GM19455 (cell line): ENCODE results near the gene GSC2.

Experiments used
- ATAC-seq: cut with Tn5 transposase; IDR thresholded peaks from one replicate; pipeline ENCODE4 v1.9.1; 2021; ENCODE audit not compliant: unreplicated experiment

Gene GSC2

DNA sequence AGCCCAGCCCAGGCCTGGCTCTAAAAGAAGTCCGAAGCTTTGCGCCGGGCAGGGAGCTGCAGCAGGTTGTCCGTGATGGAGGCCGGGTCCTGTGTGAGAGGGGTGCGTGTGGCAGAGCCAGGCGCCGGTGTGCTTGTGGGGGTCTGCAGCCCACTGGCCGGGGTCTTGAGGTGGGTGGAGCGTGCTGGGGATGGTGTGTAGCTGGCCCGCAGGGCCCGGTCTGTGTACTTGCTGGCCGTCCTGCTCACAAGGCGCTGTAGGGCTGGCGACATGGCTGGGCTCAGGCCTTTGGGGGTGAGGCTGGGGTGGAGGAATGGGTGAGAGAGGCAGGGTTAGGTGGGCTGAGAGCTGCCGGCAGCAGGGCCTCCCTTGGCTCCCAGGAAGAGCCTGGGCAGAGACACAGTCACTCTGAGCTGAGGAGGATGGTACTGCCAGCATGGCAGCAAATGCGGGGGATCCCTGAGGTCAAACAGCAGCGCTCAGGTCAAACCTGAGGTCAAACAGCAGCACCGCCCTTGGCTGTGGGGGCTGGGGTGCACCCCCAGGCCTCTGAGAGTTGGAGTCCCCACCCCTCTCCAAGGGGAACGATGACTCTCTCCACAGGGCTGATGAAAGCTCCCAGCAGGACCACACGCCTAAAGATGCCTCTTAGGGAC, 15.8 kb downstream of the GSC2 start:
- ATAC-seq = no peak

- no peak for ATAC-seq
Measured at GRCh38 chr22:19133561-19133960, 16.5 kb downstream of the GSC2 start.

DNA sequence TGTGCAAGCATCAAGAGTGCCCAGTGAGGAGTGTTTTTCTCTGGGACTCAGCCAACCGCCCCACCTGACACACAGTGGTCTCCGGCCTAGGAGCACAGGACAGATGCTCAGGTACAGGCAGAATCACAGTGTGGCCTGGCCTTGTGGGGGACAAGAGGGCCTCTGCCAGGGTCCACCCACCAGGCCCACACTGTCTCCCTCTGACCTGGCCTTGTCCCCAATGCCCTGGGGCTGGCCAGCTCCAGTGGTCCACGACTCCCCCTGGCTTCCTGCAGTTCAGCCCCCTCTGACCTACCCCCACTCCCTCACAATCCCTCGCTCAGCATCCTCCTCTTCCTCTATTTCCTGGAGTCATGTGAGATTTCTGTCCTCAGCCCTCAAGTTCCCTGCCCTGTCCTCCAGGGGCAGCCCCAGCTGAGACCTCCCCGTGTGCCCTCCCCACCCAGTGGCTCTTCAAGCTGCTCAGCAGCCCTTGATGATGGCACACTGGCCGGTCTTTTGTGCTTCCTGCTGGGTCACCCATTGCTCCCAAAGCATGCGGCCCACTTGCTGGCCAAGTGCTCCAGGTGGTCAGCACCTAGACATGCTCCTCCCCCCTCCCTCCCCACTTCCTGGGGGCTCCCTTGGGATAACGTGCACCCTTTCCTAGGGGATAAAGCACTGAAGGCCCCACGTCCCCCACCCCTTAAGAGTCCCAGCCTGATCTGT, 17.2 kb downstream of the GSC2 start:
- no peak for ATAC-seq

DNA sequence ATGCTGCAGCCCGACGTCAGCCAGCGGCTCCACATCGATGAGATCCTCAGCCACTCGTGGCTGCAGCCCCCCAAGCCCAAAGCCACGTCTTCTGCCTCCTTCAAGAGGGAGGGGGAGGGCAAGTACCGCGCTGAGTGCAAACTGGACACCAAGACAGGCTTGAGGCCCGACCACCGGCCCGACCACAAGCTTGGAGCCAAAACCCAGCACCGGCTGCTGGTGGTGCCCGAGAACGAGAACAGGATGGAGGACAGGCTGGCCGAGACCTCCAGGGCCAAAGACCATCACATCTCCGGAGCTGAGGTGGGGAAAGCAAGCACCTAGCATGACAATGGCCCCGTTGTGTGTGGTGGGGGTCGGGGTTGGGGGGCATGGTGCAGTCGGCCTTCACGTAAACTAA, 17.9 kb downstream of the GSC2 start:
- ATAC-seq = no peak

DNA sequence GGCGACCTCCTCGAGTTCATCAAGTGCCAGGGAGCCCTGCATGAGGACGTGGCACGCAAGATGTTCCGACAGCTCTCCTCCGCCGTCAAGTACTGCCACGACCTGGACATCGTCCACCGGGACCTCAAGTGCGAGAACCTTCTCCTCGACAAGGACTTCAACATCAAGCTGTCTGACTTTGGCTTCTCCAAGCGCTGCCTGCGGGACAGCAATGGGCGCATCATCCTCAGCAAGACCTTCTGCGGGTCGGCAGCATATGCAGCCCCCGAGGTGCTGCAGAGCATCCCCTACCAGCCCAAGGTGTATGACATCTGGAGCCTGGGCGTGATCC, 18.4 kb downstream of the GSC2 start:
- ATAC-seq = no peak

DNA sequence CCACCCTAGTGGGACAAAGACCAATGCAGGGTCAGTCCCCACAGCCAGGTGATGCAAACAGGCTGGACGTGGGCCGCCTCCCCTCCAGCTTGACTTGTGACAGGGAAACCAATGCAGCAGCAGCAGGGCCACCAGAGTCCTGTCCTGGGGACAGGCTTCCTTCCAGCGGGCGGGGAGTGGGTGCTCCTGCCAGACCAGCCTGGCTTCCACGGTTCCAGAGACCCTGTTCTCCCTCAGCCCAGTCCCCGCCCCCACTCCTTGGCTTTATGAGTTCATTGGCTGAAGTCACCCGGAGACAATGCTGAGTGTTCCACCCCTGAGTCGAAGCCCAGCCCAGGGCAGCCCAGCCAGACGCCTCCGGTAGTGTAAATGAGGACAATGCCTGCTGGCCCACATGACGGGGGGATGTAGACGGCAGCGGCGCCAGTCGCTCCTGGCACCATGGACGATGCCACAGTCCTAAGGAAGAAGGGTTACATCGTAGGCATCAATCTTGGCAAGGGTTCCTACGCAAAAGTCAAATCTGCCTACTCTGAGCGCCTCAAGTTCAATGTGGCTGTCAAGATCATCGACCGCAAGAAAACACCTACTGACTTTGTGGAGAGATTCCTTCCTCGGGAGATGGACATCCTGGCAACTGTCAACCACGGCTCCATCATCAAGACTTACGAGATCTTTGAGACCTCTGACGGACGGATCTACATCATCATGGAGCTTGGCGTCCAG, 19.0 kb downstream of the GSC2 start, which contains the start of gene TSSK2:
Gene TSSK2 (plus strand): TSS at position 350 of the 726 bp plus-strand sequence. CDS start 92 bp downstream, at position 442.
- no peak for ATAC-seq

GRCh38 chr22:19129871-19130270, 20.2 kb downstream of the GSC2 start:
- no peak for ATAC-seq

- no peak for ATAC-seq
Measured at GRCh38 chr22:19128946-19129727, 21.0 kb downstream of the GSC2 start.

- no peak for ATAC-seq
Measured at GRCh38 chr22:19128009-19128401, 22.1 kb downstream of the GSC2 start.

DNA sequence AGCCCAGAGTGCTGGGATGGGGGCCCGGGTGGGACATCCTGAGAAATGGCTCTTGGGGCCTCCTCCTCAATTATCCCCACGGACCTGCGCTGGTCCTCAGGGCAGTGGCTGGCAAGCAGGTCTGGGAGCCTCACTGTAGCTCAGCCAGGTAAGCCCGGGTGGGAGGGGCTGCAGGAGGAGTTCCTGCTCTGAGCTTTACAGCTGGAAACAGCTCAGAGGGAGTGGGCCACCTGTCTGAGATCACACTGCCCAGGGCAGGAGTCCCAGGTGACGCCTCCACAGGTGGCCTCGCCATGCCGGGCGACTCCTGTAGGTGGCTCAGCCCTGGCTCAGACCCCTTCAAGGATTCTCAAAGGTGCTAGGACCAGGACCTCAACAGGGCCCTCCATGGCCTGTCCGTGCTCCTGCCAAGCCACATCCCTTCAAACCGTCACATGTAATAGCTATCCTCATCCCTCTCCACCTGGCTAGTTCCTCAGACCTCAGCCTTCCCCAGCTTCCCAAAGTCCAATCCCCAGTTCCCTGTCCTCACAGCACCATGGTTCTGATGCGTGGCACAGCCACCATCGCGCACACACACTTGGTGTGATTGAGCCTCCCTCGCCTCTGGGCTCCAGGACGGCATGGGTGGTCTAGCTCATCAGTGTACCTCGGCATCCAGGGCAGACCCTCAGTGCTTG, 22.6 kb downstream of the GSC2 start:
- ATAC-seq = no peak

- ATAC-seq = no peak
Measured at GRCh38 chr22:19126309-19127273, 23.5 kb downstream of the GSC2 start.

DNA sequence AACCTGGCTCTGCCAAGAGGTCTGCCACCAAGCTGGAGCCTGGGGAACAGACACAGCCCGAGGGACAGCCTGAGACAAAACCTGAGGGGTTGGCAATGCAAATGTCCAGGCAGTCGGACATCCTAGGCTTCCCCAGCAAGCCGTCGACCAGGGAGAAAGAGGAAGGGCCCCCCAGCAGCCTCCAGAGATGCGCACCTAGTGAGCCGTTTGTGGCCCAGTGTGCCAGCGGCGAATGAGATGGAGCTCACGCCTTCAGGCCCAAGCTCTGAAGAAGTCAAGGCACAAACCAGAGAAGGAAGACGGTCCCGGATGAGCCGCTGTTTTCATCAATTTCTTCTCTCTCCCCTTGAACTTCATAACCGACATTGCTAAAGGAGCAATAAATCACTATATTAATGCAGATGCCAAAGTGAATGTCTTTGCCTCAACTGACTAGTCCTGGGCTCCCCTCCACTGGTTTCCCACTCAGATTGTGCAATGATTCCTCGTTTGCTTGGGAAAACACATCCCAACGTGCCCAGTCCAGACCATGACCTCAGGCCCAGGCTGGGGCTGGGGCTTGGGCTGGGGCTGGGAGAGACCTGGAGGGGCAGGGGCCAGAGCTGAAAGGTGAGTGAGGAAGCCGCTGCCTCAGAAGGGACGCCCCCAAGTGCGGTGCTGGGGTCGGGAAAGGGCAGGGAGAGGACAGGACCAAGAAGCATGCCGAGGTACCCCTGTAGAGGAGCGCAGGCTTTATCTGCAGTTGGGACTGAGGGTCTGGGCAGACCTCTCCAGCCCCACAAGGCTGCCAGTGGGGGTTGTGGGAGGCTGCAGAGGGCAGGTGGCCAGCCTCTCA, 24.4 kb downstream of the GSC2 start:
- no peak for ATAC-seq

DNA sequence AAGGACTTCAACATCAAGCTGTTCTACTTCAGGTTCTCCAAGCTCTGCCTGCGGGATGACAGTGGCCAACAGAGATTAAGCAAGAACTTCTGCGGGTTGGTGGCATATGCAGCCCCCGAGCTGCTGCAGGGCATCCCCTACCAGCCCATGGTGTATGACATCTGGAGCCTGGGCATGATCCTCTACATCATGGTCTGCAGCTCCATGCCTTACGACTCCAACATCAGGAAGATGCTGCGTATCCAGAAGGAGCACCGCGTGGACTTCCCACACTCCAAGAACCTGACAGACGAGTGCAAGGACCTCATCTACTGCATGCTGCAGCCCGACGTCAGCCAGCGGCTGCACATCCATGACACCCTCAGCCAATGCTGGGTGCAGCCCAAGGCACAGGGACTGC, 25.1 kb downstream of the GSC2 start:
- no peak for ATAC-seq

- ATAC-seq = no peak
Measured at GRCh38 chr22:19124377-19124776, 25.7 kb downstream of the GSC2 start.

GRCh38 chr22:19123936-19124335, 26.2 kb downstream of the GSC2 start:
- no peak for ATAC-seq

- peak; percentile 7 for ATAC-seq
Measured at GRCh38 chr22:19122752-19123492, 27.2 kb downstream of the GSC2 start.

- ATAC-seq = peak; percentile 82
Measured at GRCh38 chr22:19122143-19122751, 27.8 kb downstream of the GSC2 start, which contains the start of gene DGCR2. Gene DGCR2, minus strand, starts transcription at chr22:19122412. Its CDS starts 206 bp downstream, at chr22:19122206.
